ENCODE results near the gene WHRN. TPM values are rescaled to one million over a fixed set of nuclear protein-coding genes. Genes with fewer than 3 reads are reported as not detected.
A peak's percentile ranks its signal among the peaks of the same experiment; 100 is the strongest.

The WHRN gene
- total RNA-seq, 1 experiment from 2014 or later: 4.4 TPM

GRCh38 chr9:114409842-114410241 lies 95.4 kb downstream of the WHRN start:
- Histone ChIP-seq H3K36me3 (replicated peaks; ENCODE audit: control insufficient read depth, insufficient read depth, low read length) (no peaks in the 10 kb centered on the region), H3K4me3 (ENCODE audit: insufficient read depth, low read depth, low read length) (no peak overlapping the region), H3K27me3 (ENCODE audit: control insufficient read depth, insufficient read depth, low read length) (no peaks in the 10 kb centered on the region)
- DNase-seq: no peak

DNA sequence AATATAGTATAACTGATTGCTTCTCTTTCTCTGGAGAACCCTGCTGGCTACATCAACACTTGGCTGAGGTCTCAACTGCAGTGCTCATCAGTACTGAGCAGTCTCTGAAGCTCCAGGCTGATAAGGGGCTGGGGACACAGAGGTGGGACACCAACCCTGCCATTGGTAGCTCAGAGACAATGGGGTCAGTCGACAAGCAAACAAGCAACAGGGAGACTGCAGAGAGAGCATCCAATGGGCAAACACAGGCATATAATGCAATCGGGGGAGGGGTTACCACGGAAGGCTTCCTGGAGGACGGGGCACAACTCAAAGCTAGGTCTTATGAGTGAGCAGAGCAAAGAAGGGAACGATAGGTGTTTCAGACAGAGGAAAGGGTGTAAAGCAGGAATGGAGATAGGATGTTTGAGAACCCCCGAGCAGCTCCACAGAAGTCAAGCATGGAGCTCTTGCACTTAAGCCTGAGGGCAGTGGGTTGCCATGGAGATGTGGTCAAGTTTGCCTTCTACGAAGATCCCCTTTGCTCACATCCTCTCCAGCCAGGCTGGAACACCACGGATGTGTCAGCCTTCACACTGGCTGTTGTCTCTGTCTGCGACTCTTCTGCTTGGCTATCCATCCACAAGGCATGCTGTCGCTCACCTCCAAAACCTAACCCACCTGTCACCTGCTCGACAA lies 96.0 kb downstream of the WHRN start:
- no peaks in the 10 kb centered on the region for H3K36me3 ChIP-seq (replicated peaks; ENCODE audit: control insufficient read depth, insufficient read depth, low read length)
- no peak for DNase-seq
- H3K4me3 ChIP-seq (ENCODE audit: insufficient read depth, low read depth, low read length): no peak overlapping the region
- no peaks in the 10 kb centered on the region for H3K27me3 ChIP-seq (ENCODE audit: control insufficient read depth, insufficient read depth, low read length)

GRCh38 chr9:114408645-114409044 lies 96.6 kb downstream of the WHRN start:
- H3K36me3 ChIP-seq (replicated peaks; ENCODE audit: control insufficient read depth, insufficient read depth, low read length): no peaks in the 10 kb centered on the region
- H3K27me3 ChIP-seq (ENCODE audit: control insufficient read depth, insufficient read depth, low read length): no peaks in the 10 kb centered on the region
- no peak for DNase-seq
- no peak overlapping the region for H3K4me3 ChIP-seq (ENCODE audit: insufficient read depth, low read depth, low read length)

DNA sequence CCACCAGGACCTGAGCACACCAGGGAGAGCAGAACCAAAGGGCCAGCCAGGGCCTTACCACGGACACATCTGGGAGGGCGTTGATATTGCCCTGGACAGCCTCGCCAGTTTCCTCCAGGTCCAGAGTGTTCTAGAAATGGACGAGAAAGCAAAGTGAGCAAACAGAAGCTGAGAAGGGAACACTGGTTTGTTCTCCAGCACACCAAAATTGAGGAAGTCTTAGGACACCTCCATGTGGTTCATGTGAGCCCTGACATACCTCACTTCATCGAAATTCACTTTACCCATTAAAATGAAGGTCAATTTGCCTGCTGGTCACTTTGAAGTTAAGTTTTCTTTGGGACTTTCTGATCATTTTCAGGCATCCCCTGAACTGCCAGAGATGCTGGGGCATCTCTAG lies 97.4 kb downstream of the WHRN start:
- Histone ChIP-seq H3K27me3 (ENCODE audit: control insufficient read depth, insufficient read depth, low read length) (no peaks in the 10 kb centered on the region), H3K36me3 (replicated peaks; ENCODE audit: control insufficient read depth, insufficient read depth, low read length) (no peaks in the 10 kb centered on the region), H3K4me3 (ENCODE audit: insufficient read depth, low read depth, low read length) (no peak overlapping the region)
- no peak for DNase-seq

GRCh38 chr9:114406441-114406840 lies 98.8 kb downstream of the WHRN start:
- H3K4me3 ChIP-seq (ENCODE audit: insufficient read depth, low read depth, low read length): no peak overlapping the region
- no peaks in the 10 kb centered on the region for H3K36me3 ChIP-seq (replicated peaks; ENCODE audit: control insufficient read depth, insufficient read depth, low read length)
- H3K27me3 ChIP-seq (ENCODE audit: control insufficient read depth, insufficient read depth, low read length): no peaks in the 10 kb centered on the region
- no peak for DNase-seq

- peak; percentile 94 for DNase-seq
- Histone ChIP-seq H3K27me3 (ENCODE audit: control insufficient read depth, insufficient read depth, low read length) (no peaks in the 10 kb centered on the region), H3K4me3 (ENCODE audit: insufficient read depth, low read depth, low read length) (no peak overlapping the region), H3K36me3 (replicated peaks; ENCODE audit: control insufficient read depth, insufficient read depth, low read length) (no peaks in the 10 kb centered on the region)
These were observed 99.8 kb downstream of the WHRN start for GRCh38 chr9:114405294-114406034.

GRCh38 chr9:114404531-114404930 lies 100.7 kb downstream of the WHRN start:
- Histone ChIP-seq H3K27me3 (ENCODE audit: control insufficient read depth, insufficient read depth, low read length) (no peaks in the 10 kb centered on the region), H3K36me3 (replicated peaks; ENCODE audit: control insufficient read depth, insufficient read depth, low read length) (no peaks in the 10 kb centered on the region), H3K4me3 (ENCODE audit: insufficient read depth, low read depth, low read length) (no peak overlapping the region)
- no peak for DNase-seq

GRCh38 chr9:114403153-114403756 lies 102.0 kb downstream of the WHRN start:
- Histone ChIP-seq H3K4me3 (ENCODE audit: insufficient read depth, low read depth, low read length) (no peak overlapping the region), H3K36me3 (replicated peaks; ENCODE audit: control insufficient read depth, insufficient read depth, low read length) (no peaks in the 10 kb centered on the region), H3K27me3 (ENCODE audit: control insufficient read depth, insufficient read depth, low read length) (no peaks in the 10 kb centered on the region)
- DNase-seq: no peak

DNA sequence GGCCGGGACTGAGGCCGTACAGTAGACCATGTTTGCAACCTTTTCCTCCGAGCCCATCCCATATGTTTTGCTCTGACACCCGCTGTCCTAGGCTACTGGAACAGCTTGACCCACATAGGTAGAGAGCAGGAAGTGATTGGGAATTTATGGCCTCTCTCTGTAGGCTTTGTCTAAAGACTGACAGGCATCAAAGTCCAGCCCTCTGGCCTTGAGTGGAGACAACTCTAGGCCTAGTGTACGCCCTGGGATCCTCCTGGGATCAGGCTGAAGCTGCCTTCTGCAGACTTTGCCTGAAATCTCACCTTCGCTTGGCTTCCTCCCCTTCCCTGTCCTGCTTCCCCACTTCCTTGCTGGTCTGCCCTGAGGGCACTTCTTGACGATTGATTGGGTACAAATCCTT lies 103.9 kb downstream of the WHRN start:
- Histone ChIP-seq H3K27me3 (ENCODE audit: control insufficient read depth, insufficient read depth, low read length) (no peaks in the 10 kb centered on the region), H3K36me3 (replicated peaks; ENCODE audit: control insufficient read depth, insufficient read depth, low read length) (no peaks in the 10 kb centered on the region), H3K4me3 (ENCODE audit: insufficient read depth, low read depth, low read length) (no peak overlapping the region)
- DNase-seq: no peak

DNA sequence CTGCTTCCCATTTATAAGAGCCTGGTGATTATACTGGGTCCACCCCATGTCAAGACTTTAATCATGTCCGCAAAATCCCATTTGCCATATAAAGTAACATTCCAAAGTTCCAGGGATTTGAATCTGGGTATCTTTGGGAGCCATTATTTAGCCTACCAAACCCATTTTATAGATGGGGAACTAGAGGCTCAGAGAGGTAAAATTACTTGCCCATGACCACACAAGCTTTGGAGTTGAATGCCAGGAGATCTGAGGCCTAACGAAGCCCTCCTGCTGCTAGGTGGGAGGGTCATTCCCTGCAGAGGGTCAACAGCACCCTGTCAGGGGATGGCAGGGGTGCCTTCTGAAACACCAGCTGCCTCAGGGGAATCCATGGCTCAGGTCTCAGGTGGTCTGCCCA lies 104.5 kb downstream of the WHRN start:
- no peaks in the 10 kb centered on the region for H3K36me3 ChIP-seq (replicated peaks; ENCODE audit: control insufficient read depth, insufficient read depth, low read length)
- DNase-seq: no peak
- H3K4me3 ChIP-seq (ENCODE audit: insufficient read depth, low read depth, low read length): no peak overlapping the region
- no peaks in the 10 kb centered on the region for H3K27me3 ChIP-seq (ENCODE audit: control insufficient read depth, insufficient read depth, low read length)

DNA sequence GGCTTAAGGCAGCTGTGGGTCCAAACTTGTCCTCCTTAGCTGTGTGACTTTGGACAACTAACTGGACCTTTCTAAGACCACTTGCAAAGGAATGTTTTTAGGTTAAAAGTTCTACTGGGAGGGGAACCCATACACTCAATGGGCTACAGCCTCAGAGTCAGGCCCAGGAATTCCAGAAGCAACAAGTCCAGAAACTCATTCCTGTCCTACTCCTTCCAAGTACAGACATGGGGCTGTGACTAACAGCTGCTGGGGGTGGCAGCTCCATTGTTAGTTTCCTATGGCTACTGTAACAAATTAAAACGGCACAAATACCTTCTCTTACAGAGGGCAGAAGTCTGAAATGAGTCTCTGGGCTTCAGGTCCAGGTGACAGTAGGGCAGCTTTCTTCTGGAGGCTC lies 105.1 kb downstream of the WHRN start:
- H3K36me3 ChIP-seq (replicated peaks; ENCODE audit: control insufficient read depth, insufficient read depth, low read length): no peaks in the 10 kb centered on the region
- H3K4me3 ChIP-seq (ENCODE audit: insufficient read depth, low read depth, low read length): no peak overlapping the region
- no peaks in the 10 kb centered on the region for H3K27me3 ChIP-seq (ENCODE audit: control insufficient read depth, insufficient read depth, low read length)
- no peak for DNase-seq

GRCh38 chr9:114399381-114399780 lies 105.9 kb downstream of the WHRN start:
- Histone ChIP-seq H3K27me3 (ENCODE audit: control insufficient read depth, insufficient read depth, low read length) (no peaks in the 10 kb centered on the region), H3K36me3 (replicated peaks; ENCODE audit: control insufficient read depth, insufficient read depth, low read length) (no peaks in the 10 kb centered on the region), H3K4me3 (ENCODE audit: insufficient read depth, low read depth, low read length) (no peak overlapping the region)
- DNase-seq: no peak

DNA sequence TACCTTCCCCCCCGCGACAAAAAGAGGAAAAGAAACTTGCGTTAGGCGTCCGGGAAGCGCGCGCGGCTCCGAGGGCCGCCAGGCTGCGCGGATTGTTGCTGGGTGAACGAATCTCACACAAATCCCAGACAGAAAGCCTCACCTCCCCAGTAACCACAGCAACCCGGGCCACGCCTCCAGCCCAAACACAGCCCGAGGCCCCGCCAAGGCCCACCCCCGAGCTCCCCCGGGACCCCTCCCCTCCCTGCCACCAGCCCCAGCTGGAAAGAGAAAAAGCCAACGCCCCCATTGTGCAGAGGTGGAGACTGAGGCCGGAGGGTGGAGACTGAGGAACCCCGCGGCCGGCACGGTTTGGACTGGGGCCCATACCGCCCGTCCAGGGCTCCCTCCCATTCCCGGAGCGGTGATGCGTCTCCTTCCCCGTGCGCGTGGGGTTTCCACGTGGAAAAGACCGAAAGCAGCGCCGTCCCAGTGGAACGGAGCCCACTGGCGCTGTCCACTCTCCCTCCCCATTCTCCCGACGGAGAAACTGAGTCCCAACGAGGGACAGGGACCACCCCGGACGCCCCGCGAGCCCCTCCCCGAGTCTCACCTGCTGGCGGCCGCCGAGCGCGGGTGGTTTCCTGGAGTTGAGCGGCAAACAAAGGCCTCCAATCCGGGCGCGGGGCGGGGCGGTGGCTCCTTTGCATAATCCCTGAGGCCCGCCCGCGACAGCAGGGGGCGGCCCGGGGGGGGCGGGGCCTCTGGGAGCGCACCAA lies 107.2 kb downstream of the WHRN start:
- Histone ChIP-seq H3K27me3 (ENCODE audit: control insufficient read depth, insufficient read depth, low read length) (no peaks in the 10 kb centered on the region), H3K36me3 (replicated peaks; ENCODE audit: control insufficient read depth, insufficient read depth, low read length) (no peaks in the 10 kb centered on the region), H3K4me3 (ENCODE audit: insufficient read depth, low read depth, low read length) (peak overlapping the region; percentile 82)
- DNase-seq: peak; percentile 99

DNA sequence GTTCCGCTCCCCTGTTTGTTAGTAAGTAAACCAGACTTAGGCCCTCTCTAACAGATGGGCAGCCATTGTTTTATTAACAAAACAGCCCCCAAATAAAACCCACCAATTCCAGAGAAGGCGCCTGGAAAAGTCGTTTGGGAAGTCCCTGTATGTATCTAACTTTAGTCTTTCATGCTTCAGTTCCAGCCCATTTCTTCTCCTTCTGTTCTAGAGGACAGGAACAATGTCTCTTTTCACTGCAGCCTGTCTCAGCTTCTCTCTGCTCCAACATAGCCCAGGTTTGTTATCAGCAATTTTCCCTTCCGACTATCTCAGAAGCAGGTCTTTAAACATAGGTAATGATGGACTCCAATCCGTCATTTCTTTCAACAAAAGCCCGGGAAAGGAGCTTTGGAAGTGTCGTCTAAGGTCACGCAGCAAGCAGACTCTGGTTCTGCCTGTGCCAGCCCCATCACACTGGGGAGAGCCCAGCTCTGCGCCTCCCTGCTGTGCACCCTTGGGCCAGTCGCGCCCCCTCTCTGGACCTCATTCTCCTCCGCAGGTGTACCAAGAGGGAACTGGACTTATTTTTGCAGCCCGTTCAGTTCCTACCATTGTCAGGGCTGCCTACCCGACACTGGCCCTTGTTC lies 107.9 kb downstream of the WHRN start:
- no peak for DNase-seq

More for the DNA sequence above, 107.9 kb downstream of the WHRN start:
- H3K27me3 ChIP-seq (ENCODE audit: control insufficient read depth, insufficient read depth, low read length): no peaks in the 10 kb centered on the region
- no peaks in the 10 kb centered on the region for H3K36me3 ChIP-seq (replicated peaks; ENCODE audit: control insufficient read depth, insufficient read depth, low read length)
- H3K4me3 ChIP-seq (ENCODE audit: insufficient read depth, low read depth, low read length): peak overlapping the region; percentile 82
